GM12873 (cell line): ENCODE measurements around the gene TMEM116.

Source experiments
- CTCF ChIP-seq: IDR thresholded peaks from 2 replicates; pipeline ENCODE4 v1.5.1; 2012; ENCODE audit warnings: low read depth, mild to moderate bottlenecking, moderate library complexity, low read length, control low read depth; ENCODE audit not compliant: insufficient read depth; ENCODE audit errors: missing control alignments

TMEM116 gene

GRCh38 chr12:111887926-111888745 lies 124.8 kb downstream of the TMEM116 start:
- TF ChIP-seq CTCF: no peak

- no peak for TF ChIP-seq CTCF
These were observed 126.1 kb downstream of the TMEM116 start for GRCh38 chr12:111886662-111887545.

DNA sequence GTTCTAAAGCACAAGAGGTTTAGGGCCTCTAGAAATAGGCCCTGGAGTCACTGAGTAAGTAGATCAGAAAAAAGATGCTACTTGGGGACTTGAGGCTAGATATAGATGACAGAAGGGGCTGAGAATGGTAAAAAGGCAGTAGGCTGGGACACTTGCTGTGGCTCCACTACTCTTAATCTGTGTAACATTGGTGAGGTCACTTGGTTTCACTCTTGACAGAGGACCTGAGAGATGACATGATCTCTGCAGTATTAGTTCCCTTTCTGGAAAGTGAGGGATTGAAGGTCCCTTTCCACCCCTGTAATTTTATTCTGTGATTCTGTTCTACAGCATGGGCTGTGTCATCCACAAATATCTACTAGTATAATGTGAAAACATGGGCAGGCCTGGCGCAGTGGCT lies 131.2 kb downstream of the TMEM116 start:
- no peak for TF ChIP-seq CTCF
